GM23338 (cell line): ENCODE measurements around the gene TRPC6. TPM values are rescaled to one million over a fixed set of nuclear protein-coding genes. Genes with fewer than 3 reads are reported as not detected.

Experiments
- ETS1 ChIP-seq: IDR thresholded peaks from 2 replicates; pipeline ENCODE4 v1.6.1; 2016; ENCODE audit warnings: antibody characterized with exemption
- EZH2 ChIP-seq: fragments of 200-600 bp; sonication (generic); IDR thresholded peaks from one replicate; pipeline ENCODE4 v1.8.0; 2017; ENCODE audit warnings: antibody characterized with exemption, mild to moderate bottlenecking, low read depth; ENCODE audit not compliant: unreplicated experiment
- EZH2phosphoT487 ChIP-seq: fragments of 200-600 bp; sonication (generic); IDR thresholded peaks from one replicate; pipeline ENCODE4 v1.8.1; 2018; ENCODE audit warnings: antibody characterized with exemption; ENCODE audit not compliant: unreplicated experiment
- JUNB ChIP-seq: IDR thresholded peaks from one replicate; pipeline ENCODE4 v1.6.1; 2016; ENCODE audit warnings: antibody characterized with exemption; ENCODE audit not compliant: unreplicated experiment
- POLR2AphosphoS5 ChIP-seq: IDR thresholded peaks from 2 replicates; pipeline ENCODE4 v1.6.1; 2016; ENCODE audit warnings: antibody characterized with exemption, low read depth
- STAT1 ChIP-seq: IDR thresholded peaks from one replicate; pipeline ENCODE4 v1.6.1; 2016; ENCODE audit warnings: antibody characterized with exemption; ENCODE audit not compliant: unreplicated experiment
- ZNF114 ChIP-seq: fragments of 250-450 bp; sonication (Bioruptor Pico); IDR thresholded peaks from 2 replicates; pipeline ENCODE4 v1.5.0; 2020; ENCODE audit warnings: mild to moderate bottlenecking, moderate library complexity
- polyA plus RNA-seq: library from polyadenylated mRNA; unstranded; fragments of >200 nt; fragmentation: Nextera tagmentation; extraction: Ambion mirVana; gene quantifications from 2 replicates; pipeline ENCODE4 v1.2.1, GENCODE V29; 2016
- total RNA-seq: library from RNA; depleted of rRNA; stranded (reverse); fragments of >200 nt; shearing (Covaris generic); gene quantifications from 2 replicates; pipeline ENCODE4 v1.2.3, GENCODE V29; 2014
- TF ChIP-seq, protein P1 (sequence below): fragments of 250-450 bp; sonication (Bioruptor Pico); IDR thresholded peaks from 2 replicates; pipeline ENCODE4 v1.5.0; 2020; ENCODE audit warnings: mild to moderate bottlenecking, moderate library complexity
- TF ChIP-seq, protein P2 (sequence below): IDR thresholded peaks from one replicate; pipeline ENCODE4 v1.6.1; 2018; ENCODE audit warnings: antibody characterized with exemption; ENCODE audit not compliant: unreplicated experiment

The TRPC6 gene
- total and polyA plus RNA-seq, 2 experiments from 2014 or later: 0.05 to 4.4 TPM

DNA sequence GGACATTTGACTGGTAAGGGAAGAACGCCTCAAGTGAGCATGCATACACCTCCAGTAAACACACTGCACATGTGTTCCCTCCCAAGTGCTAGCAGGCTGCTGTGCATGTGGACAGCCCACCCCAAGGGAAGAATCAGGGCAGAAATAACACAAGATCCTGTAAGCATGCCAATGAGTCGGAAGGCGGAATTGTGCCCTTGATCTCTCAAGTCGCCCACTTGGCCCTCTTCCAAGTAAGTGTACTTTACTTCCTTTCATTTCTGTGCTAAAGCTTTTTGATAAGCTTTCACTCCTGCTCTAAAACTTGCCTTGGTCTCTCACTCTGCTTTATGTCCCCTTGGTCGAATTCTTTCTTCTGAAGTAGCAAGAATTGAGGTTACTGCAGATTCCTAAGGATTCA is 139.6 kb downstream of the TRPC6 start (continued):
- TF ChIP-seq, protein P1, sequence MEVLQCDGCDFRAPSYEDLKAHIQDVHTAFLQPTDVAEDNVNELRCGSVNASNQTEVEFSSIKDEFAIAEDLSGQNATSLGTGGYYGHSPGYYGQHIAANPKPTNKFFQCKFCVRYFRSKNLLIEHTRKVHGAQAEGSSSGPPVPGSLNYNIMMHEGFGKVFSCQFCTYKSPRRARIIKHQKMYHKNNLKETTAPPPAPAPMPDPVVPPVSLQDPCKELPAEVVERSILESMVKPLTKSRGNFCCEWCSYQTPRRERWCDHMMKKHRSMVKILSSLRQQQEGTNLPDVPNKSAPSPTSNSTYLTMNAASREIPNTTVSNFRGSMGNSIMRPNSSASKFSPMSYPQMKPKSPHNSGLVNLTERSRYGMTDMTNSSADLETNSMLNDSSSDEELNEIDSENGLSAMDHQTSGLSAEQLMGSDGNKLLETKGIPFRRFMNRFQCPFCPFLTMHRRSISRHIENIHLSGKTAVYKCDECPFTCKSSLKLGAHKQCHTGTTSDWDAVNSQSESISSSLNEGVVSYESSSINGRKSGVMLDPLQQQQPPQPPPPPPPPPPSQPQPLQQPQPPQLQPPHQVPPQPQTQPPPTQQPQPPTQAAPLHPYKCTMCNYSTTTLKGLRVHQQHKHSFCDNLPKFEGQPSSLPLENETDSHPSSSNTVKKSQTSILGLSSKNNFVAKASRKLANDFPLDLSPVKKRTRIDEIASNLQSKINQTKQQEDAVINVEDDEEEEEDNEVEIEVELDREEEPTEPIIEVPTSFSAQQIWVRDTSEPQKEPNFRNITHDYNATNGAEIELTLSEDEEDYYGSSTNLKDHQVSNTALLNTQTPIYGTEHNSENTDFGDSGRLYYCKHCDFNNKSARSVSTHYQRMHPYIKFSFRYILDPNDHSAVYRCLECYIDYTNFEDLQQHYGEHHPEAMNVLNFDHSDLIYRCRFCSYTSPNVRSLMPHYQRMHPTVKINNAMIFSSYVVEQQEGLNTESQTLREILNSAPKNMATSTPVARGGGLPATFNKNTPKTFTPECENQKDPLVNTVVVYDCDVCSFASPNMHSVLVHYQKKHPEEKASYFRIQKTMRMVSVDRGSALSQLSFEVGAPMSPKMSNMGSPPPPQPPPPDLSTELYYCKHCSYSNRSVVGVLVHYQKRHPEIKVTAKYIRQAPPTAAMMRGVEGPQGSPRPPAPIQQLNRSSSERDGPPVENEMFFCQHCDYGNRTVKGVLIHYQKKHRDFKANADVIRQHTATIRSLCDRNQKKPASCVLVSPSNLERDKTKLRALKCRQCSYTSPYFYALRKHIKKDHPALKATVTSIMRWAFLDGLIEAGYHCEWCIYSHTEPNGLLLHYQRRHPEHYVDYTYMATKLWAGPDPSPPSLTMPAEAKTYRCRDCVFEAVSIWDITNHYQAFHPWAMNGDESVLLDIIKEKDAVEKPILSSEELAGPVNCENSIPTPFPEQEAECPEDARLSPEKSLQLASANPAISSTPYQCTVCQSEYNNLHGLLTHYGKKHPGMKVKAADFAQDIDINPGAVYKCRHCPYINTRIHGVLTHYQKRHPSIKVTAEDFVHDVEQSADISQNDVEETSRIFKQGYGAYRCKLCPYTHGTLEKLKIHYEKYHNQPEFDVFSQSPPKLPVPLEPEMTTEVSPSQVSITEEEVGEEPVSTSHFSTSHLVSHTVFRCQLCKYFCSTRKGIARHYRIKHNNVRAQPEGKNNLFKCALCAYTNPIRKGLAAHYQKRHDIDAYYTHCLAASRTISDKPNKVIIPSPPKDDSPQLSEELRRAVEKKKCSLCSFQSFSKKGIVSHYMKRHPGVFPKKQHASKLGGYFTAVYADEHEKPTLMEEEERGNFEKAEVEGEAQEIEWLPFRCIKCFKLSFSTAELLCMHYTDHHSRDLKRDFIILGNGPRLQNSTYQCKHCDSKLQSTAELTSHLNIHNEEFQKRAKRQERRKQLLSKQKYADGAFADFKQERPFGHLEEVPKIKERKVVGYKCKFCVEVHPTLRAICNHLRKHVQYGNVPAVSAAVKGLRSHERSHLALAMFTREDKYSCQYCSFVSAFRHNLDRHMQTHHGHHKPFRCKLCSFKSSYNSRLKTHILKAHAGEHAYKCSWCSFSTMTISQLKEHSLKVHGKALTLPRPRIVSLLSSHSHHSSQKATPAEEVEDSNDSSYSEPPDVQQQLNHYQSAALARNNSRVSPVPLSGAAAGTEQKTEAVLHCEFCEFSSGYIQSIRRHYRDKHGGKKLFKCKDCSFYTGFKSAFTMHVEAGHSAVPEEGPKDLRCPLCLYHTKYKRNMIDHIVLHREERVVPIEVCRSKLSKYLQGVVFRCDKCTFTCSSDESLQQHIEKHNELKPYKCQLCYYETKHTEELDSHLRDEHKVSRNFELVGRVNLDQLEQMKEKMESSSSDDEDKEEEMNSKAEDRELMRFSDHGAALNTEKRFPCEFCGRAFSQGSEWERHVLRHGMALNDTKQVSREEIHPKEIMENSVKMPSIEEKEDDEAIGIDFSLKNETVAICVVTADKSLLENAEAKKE (CRISPR knock-in tag): no peak
- TF ChIP-seq EZH2 (no peak), ETS1 (no peak), ZNF114 (no peak), STAT1 (no peak), JUNB (no peak), POLR2AphosphoS5 (no peak), EZH2phosphoT487 (no peak)
- TF ChIP-seq, protein P2, sequence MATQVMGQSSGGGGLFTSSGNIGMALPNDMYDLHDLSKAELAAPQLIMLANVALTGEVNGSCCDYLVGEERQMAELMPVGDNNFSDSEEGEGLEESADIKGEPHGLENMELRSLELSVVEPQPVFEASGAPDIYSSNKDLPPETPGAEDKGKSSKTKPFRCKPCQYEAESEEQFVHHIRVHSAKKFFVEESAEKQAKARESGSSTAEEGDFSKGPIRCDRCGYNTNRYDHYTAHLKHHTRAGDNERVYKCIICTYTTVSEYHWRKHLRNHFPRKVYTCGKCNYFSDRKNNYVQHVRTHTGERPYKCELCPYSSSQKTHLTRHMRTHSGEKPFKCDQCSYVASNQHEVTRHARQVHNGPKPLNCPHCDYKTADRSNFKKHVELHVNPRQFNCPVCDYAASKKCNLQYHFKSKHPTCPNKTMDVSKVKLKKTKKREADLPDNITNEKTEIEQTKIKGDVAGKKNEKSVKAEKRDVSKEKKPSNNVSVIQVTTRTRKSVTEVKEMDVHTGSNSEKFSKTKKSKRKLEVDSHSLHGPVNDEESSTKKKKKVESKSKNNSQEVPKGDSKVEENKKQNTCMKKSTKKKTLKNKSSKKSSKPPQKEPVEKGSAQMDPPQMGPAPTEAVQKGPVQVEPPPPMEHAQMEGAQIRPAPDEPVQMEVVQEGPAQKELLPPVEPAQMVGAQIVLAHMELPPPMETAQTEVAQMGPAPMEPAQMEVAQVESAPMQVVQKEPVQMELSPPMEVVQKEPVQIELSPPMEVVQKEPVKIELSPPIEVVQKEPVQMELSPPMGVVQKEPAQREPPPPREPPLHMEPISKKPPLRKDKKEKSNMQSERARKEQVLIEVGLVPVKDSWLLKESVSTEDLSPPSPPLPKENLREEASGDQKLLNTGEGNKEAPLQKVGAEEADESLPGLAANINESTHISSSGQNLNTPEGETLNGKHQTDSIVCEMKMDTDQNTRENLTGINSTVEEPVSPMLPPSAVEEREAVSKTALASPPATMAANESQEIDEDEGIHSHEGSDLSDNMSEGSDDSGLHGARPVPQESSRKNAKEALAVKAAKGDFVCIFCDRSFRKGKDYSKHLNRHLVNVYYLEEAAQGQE: no peak
